Epithelial cell of prostate (primary cell): ENCODE data around the gene GCK.

Source experiments
- DNase-seq: peaks from one replicate; pipeline ENCODE4 v3.0.0-alpha.2; 2011; ENCODE audit warnings: low read depth, low spot score
- H3K27ac ChIP-seq: fragments of 450-650 bp; 2 replicates; pipeline ENCODE4 v1.5.1; 2017; ENCODE audit warnings: mild to moderate bottlenecking

Gene GCK

DNA sequence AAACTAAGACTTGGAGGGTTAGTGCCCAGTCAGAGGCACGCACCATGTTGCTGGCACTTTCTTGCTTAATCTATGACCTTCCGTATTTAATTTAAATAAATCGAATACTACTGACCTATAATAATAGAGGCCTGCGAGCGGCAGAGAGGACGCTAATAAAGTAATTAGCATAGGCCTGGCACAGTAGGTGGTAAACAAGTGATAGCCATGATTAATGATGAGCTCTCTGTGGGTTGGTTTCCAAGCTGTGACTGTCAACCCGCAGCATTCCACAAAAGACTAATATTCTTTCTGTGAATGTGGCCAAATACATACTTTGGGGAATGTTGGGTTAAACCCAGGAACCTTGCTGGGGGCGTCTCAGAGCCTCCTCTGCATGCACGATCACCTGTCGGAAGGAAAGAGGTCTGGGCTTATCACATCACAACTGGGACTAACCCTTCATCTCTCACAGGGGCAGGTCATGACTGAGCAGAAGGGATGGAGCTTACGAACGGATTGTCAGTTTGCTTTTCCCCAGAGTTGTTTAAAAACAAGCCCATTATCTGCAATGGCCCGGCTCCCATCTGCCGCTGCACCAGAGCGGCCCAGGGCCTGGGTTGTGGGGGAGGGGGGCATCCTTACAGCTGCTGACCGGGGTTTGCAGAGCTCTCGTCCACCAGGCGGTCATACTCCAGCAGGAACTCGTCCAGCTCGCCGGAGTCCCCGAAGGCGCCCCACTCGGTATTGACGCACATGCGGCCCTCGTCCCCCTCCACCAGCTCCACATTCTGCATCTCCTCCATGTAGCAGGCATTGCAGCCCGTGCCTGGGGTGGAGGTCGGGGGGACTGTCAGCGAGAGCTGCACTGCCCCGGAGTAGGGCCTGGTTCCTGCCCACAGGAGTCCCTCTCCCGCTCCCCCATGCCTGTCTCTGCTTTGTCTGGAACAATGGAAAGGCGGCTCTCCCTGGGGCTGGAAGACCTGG is 41.9 kb downstream of the GCK start:
- H3K27ac ChIP-seq: no peak overlapping the region
- DNase-seq: no peak

DNA sequence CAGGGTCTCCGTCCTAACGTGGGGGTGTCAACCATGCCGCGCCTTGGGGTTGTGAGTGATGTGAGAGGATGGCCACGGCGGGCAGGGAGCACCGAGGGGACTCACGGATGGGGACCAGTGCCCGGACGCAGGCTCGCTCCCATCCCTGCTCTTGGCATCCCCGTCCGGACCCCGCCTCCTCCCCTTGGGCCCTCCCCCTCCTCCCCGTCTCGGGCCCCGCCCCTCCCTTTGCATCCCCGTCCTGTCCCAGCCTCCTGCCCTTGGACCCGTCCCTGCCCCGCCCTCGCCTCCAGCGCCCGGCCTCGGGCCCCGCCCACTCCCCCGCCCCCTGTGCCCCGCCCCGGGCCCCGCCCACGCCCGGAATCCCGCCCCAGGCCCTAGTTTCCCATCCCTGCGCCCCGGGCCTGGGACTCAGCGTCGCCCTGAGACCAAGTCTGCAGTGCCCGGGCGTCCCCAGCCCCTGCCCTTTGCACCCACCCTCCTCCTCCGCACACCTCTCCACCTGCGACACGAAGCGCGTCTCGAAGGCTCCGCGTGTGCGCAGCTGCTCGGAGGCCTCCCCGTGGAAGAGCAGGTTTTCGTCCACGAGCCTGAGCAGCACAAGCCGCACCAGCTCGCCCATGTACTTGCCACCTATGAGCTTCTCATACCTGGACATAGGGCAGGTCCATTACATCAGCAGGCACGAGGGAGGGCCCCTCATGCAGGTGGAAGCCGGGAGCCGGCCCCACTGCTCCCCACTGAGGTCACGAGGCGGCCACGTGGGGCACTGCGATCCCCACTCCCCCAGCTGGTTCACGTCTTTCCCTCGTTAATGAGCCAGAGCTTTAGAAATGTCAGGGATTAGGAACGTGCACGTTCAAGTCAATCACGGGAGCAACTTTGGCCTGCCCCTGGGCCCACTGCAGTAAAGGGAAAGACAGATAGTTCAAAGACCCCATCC is 43.0 kb downstream of the GCK start:
- DNase-seq: no peak
- H3K27ac ChIP-seq: no peak overlapping the region

DNA sequence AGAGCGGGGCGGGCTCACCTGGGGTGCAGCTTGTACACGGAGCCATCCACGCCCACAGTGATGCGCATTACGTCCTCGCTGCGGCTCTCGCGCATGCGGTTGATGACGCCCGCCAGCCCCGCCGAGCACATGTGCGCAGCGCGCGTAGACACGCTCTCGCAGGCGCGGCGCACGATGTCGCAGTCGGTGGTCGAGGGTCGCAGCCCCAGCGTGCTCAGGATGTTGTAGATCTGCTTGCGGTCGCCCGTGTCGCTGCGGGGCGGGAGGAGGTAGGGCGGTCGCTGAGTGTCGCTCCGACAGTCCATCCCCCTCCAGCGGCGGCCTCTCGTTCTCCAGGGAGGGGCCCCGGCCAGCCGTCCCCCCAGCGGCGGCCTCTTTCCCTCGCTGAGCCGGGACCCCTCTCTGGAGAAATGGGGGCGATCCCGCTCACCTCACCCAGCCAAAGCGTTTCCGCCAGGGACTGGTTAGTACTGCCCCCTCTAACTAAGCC is 43.7 kb downstream of the GCK start:
- H3K27ac ChIP-seq: no peak overlapping the region
- no peak for DNase-seq

DNA sequence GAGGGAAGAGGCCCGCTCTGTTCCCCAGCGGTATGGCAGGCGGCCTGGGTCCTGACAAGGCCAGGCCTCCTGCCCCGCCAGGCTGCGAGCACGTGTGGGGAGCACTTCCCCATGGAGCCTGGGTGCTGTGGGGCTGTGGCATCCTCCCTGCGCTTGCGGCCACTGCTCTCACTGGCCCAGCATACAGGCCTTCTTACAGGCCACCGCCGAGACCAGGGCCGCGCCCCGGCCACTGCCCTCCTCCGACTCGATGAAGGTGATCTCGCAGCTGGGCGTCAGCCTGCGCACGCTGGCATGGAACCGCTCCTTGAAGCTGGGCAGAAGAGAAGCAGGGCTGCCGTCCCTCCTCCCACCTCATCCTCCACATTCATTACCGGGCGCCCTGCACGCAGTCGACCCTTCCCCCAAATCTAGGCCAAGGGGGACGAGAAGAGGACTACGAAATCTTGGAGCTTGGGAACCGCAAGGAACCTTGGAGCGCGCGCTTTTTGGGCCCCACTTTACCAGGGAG is 44.2 kb downstream of the GCK start:
- H3K27ac ChIP-seq: no peak overlapping the region
- no peak for DNase-seq

DNA sequence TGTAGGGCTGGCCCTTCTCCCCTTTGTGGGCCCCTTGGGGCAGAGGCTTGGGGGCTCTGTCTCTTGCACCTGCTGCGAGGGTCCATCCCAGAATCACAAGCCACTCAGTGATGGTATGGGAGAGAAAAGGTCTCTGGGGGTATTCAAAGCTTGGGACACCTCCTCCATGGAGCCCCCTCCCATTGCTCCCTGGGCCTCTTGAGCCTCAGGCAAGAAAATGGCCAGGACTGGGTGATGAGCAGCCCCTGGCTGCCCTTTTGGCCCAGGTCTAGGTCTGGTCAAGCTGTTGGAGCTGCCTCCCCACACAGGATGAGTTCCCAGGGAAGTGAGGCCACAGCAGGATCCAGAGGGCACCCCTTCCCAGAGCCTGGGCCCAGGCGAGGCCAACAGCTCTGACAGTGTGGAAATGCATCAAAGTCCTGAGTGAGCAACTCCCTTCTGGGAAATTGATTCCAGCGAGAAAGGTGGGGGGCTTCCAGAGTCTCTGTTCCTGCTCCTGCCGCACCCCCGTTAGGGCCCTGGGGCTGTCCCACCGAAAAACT is 44.7 kb downstream of the GCK start:
- DNase-seq: no peak
- no peak overlapping the region for H3K27ac ChIP-seq

DNA sequence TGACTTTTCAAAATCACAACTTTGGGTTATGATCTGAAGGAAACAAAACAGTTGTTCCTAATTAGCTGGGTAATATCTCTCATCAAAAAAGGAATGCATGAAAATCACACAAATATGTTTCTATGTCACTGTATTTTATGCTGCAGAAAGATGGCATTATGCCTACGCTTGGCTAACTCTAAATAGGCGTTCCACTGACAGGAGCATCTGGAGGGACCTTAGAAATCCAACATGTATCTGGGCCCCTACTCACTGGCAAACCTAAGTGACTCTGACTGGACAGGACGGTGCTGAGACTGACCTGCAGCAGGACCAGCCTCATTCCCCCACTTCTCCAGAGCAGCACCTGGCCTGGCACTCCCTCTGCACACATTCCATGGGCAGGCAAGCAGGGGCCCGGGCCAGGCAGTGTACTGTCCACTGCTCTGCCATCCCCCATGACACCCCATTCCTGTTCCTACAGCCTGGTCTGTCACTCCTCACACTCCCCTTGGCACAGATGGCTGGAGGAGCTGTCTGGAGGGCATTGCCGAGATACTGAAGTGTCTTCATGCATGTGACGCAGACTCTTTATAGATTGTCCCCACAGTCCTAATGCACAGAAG is 45.5 kb downstream of the GCK start:
- no peak overlapping the region for H3K27ac ChIP-seq
- no peak for DNase-seq

DNA sequence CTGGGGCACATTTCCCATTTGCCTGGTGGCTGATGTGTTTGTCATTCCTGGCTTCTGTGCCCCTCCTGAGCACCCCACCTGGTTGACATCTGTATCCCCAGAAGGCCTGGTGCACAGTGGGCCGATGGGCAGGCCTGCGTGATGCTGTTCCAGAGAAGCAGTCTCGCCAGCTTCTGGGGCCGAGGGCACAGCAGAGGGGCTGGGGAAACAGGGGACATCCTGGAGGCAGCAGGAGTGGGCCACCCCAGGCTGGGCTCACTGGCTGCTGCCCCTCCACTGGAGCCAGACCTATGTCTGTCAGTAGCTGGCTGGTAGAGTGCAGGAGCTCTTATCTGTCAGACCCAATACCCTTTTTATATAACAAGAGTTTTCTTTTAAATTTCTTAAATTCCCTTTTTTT is 47.2 kb downstream of the GCK start:
- DNase-seq: no peak
- no peak overlapping the region for H3K27ac ChIP-seq

DNA sequence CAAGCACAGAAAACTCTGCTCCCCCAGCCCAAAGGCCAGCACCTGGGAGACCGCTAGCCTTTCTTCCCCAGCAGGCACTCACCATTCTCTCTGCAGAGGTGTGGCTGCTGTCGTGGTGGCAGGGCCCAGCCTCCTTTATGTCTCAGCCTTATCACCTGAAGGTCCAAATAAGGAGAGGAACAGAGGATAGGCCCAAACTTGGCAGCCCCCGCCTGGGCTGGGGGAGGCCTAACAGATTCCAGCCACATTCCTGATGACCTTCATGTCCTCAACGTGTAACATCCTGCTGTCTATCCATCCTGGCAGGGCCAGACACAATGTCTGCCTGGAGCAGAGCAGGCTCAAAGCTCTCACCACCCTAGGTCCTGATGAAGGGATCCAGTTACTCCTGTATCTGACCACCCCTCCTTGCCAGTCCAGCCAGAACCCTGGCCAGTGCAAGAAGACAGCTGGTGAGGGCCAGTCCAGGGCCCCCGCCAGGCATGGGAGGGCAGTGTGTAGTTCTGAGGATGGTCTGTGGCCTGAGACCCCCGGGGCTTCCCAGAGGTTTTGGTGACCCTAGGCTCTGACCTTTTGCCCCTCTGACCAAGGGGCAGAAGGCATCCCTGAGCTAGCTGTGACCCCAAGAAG is 47.9 kb downstream of the GCK start, which contains the start of gene MYL7:
Gene MYL7 (minus strand): TSS at position 112 of the 630 bp plus-strand sequence. CDS start 27 bp downstream, at position 85.
- no peak within 1 kb of the TSS for H3K27ac ChIP-seq
- DNase-seq: no peak

DNA sequence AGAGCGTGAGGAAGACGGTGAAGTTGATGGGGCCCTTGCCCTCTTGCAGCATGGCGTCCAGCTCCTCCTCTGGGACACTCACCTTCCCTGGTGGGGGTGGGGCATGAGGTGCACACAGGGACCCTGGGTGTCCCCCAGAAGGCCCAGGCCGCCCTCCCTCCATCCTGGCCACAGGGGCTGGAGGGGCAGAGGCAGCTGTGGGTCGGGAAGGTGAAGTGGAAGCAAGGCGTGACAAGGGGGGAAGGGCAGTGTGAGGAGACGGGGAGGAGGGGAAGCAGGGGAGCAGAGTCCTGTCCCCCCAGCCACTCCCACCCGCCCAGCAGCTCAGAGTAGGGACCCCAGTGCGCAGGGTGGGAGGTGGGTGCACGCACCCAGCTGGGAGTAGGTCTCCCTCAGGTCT is 48.9 kb downstream of the GCK start:
- H3K27ac ChIP-seq: no peak overlapping the region
- DNase-seq: no peak

DNA sequence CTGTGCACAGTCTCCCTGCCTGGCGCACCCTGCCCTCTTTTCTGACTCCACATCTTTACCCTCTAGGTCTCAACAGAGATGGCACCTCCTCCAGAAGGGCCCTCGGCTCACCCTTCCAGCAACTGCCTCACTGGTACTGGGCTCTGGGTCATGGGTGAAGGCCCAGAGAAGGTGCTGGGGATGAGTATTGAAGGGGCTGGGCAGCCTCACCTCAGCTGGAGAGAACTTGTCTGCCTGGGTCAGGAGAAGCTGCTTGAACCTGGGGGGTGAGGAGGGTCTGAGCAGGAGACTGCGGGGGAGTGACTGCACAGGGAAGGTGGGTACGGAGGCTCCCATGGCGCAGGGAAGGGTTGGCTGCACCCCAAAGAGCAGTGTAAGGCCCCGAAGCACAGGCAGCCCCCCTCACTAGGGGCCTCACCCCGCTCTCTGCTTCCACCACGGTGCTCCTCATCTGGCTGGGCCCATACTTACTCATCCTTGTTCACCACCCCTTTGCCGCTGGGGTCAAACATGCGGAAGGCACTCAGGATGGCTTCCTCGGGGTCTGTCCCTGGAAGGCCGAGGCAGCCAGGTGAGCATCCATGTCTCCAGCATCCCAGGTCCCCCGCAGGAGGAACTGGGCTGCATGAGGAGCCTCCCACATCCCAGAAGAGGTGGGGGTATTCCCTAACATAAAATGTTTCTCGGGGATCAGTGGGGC is 49.8 kb downstream of the GCK start:
- DNase-seq: no peak
- no peak overlapping the region for H3K27ac ChIP-seq

DNA sequence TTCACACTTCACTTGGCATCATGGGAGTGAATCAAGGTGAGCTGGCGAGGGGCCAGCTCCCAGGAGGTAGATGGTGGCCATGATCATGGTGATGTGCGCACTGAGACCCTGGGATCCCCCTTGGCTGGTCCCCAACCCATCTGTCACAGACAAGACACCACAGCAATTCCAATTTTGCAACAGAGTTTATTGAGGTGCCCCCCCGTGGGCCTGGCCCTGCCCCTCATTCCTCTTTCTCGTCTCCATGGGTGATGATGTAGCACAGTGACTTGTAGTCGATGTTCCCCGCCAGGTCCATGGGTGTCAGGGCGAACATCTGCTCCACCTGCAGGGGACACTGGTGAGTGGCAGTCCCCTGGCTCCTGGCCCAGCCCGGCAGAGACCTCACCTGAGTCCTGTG is 50.5 kb downstream of the GCK start:
- no peak overlapping the region for H3K27ac ChIP-seq
- no peak for DNase-seq

DNA sequence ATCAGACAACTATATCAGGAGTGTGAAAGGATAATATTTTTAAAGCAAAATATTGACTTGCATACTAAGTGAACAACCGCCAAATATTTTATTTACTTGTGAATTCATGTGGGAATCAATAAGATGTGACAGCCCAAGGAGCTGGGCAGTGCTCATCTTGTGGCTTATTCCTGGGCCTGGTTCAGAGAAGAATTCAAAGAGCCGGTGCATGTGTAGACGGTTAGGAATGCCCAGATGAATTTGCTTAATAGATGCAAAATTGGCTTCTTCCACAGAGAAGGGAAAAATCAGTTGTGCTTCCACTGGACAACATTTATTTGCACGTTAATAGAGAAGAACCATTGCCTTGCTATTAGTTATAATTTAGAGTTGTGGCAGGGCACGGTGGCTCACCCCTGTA is 52.5 kb downstream of the GCK start:
- no peak for DNase-seq
- no peak overlapping the region for H3K27ac ChIP-seq

DNA sequence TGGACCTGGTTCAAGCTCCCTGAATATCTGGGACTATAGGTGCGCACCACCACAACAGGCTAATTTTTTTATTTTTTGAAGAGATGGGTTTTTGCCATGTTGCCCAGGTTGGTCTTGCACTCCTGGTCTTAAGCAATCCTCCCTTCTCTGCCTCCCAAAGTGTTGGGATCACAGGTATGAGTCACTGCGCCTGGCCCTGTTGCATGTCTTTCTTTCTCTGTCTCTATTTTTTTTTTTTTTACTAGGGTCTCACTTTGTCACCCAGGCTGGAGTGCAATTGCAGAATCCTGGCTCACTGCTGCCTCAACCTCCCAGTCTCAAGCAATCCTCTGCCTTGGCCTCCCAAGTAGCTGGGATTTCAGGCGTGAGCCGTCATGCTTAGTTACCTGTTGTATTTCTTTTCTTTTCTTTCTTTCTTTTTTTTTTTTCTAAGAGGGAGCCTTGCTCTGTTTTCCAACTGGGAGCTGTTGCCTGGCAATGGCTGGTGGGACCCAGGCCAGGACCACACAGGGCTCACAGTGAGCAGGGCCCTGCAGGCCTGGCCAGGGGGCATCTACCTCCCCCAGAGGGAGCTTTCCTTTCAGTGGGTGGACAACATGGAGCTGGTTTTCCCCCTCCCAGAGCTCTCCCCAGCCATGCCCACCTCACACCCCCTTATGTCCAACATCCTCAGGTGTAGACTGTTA is 54.2 kb downstream of the GCK start:
- no peak for DNase-seq
- no peak overlapping the region for H3K27ac ChIP-seq

DNA sequence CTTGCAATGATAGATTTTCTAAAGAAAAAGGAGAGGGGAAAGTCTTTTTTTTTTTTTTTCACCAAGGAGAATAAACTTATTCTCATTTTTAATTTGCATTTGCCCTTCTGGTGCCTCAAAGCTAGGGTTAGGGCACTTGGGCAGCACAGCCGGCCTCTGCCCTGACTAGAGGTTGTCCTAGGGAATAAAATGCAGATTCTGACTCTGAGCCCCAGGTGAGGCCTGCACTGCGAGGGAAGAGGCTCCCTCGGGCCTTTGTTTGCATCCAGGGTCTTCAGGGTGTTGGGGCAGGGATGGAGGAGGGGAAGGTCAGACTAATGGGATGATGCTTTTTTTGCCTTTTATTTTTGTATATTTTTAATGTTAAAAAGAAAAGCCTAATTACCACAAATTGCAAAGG is 55.9 kb downstream of the GCK start:
- H3K27ac ChIP-seq: no peak overlapping the region
- DNase-seq: no peak

DNA sequence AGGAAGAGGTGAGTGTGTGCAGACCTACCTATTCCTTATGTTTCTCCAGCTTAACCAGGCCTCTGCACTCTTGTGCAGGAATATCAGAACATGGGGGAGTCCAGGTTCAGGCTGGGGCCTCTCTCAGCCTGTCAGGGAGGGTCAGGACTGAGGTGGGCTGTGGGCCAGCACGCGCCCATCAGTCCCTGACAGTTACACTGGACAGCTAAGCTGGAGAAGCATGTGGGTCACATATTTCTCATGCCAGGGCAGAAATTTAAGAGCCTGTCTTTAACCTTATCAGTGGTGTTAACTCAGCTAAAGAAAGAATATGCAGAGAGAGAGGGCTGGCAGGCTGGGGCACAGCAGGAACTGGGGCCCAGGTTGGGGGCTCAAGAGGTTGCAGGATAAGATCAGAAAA is 57.2 kb downstream of the GCK start:
- DNase-seq: no peak
- H3K27ac ChIP-seq: no peak overlapping the region

DNA sequence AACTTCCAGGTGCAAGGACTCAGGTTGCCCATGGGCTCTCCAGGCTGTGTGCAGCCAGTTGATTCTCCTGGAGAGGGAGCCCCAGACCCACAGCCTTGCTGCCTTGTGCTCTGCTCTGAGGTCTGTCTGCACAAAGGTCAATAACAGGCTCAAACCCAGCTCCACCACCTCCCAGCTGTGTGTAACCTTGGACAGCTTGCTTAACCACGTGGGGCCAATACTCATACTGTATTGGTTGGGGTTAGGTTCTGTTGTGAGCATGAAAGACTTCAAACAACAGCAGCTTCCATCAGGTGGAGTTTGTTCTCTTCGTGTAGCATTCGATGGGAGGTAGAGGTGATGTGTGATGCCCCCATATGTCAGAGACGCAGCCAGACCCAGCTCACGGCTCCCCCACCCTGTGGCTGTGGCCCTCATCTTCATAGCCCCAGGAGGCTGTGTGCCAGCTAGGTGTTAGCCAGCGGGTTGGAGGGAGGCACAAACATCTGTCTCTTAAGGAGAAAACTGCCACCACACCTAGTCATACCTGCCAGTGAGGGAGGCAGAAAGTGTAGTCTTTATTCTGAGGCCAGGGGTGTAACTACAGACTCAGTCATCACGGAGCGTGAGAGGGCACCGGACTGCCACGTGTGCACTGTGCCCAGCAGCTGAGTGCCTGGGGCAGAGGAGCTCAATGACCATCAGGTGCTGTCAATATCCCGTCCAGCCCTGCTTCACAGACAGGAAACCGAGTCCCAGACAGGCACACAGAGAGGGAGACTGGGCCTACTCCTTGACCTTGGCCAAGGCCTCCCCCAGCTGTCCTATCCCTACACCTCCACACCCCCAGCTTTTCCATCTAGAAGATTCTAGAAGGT is 57.8 kb downstream of the GCK start:
- no peak overlapping the region for H3K27ac ChIP-seq
- no peak for DNase-seq
